GM21528 (cell line): Measurements from ENCODE around the gene TLCD3B.

Source experiments
- ATAC-seq: cut with Tn5 transposase; IDR thresholded peaks from one replicate; pipeline ENCODE4 v1.9.1; 2021; ENCODE audit warnings: mild to moderate bottlenecking, moderate library complexity; ENCODE audit not compliant: unreplicated experiment, low FRiP score

Gene TLCD3B

GRCh38 chr16:29975134-29975538, 55.9 kb downstream of the TLCD3B start:
- ATAC-seq: no peak
